K562 (cell line): ENCODE data around the gene ATP5PO. TPM values are rescaled to one million over a fixed set of nuclear protein-coding genes. Genes with fewer than 3 reads are reported as not detected.

Experiments
- CBFB ChIP-seq: sonication (generic); formaldehyde crosslinking; IDR thresholded peaks from 2 replicates; pipeline ENCODE4 v1.4.0; 2020; ENCODE audit warnings: mild to moderate bottlenecking, missing genetic modification reagents
- E2F1 ChIP-seq: sonication (generic); formaldehyde crosslinking; IDR thresholded peaks from 2 replicates; pipeline ENCODE4 v1.8.1; 2023; ENCODE audit warnings: mild to moderate bottlenecking, missing genetic modification reagents, moderate library complexity
- FOXP4 ChIP-seq: sonication (generic); formaldehyde crosslinking; IDR thresholded peaks from 2 replicates; pipeline ENCODE4 v1.8.0; 2022; ENCODE audit warnings: mild to moderate bottlenecking, missing genetic modification reagents, borderline replicate concordance
- GABPB1 ChIP-seq: sonication (generic); formaldehyde crosslinking; IDR thresholded peaks from 2 replicates; pipeline ENCODE4 v1.8.0; 2022; ENCODE audit warnings: mild to moderate bottlenecking, missing genetic modification reagents
- L3MBTL2 ChIP-seq: fragments of 450-650 bp; IDR thresholded peaks from 2 replicates; pipeline ENCODE4 v1.6.1; 2016; ENCODE audit warnings: mild to moderate bottlenecking, moderate library complexity
- MBD2 ChIP-seq: sonication (generic); IDR thresholded peaks from 2 replicates; pipeline ENCODE4 v1.6.1; 2016; ENCODE audit warnings: low read depth, borderline replicate concordance
- MTA1 ChIP-seq: fragments of 450-650 bp; IDR thresholded peaks from 2 replicates; pipeline ENCODE4 v1.6.1; 2017; ENCODE audit warnings: borderline replicate concordance
- NFE2 ChIP-seq: IDR thresholded peaks from 2 replicates; pipeline ENCODE4 v1.6.1; 2014; ENCODE audit warnings: antibody characterized with exemption, low read depth
- NR1H2 ChIP-seq: sonication (generic); formaldehyde crosslinking; IDR thresholded peaks from 2 replicates; pipeline ENCODE4 v1.4.0; 2020; ENCODE audit warnings: mild to moderate bottlenecking, missing genetic modification reagents
- POU5F1 ChIP-seq: fragments of 150-350 bp; IDR thresholded peaks from 2 replicates; pipeline ENCODE4 v1.6.1; 2014; ENCODE audit warnings: borderline replicate concordance, low read length, low read depth, mild to moderate bottlenecking; ENCODE audit not compliant: partially characterized antibody
- SMC3 ChIP-seq: conservative IDR thresholded peaks from 2 replicates; pipeline ENCODE4 v1.6.1; 2011; ENCODE audit warnings: low read depth, low read length, improper control_type of control experiment; ENCODE audit not compliant: insufficient read depth
- TFAM ChIP-seq: fragments of 250-450 bp; sonication (Bioruptor Pico); conservative IDR thresholded peaks from 2 replicates; pipeline ENCODE4 v1.5.0; 2021; ENCODE audit warnings: mild to moderate bottlenecking, moderate library complexity
- USF2 ChIP-seq: sonication (generic); formaldehyde crosslinking; IDR thresholded peaks from 2 replicates; pipeline ENCODE4 v1.5.0; 2020; ENCODE audit warnings: missing genetic modification reagents
- ZBTB43 ChIP-seq: sonication (generic); formaldehyde crosslinking; IDR thresholded peaks from 2 replicates; pipeline ENCODE4 v1.8.0; 2023; ENCODE audit warnings: mild to moderate bottlenecking, missing genetic modification reagents
- ZMIZ1 ChIP-seq, 2 experiments: fragments of 150-350 bp in 1 of 2; IDR thresholded peaks; 2 replicates each; pipeline ENCODE4 v1.6.1; 2012 to 2016; ENCODE audit warnings: low read depth in 2 of 2, low read length in 2 of 2, mild to moderate bottlenecking in 1 of 2, moderate library complexity in 1 of 2
- ZNF316 ChIP-seq: fragments of 450-650 bp; IDR thresholded peaks from 2 replicates; pipeline ENCODE4 v1.6.1; 2016
- ZNF41 ChIP-seq: fragments of 250-450 bp; sonication (Bioruptor Pico); conservative IDR thresholded peaks from 2 replicates; pipeline ENCODE4 v1.4.0; 2020; ENCODE audit warnings: mild to moderate bottlenecking
- ZNF589 ChIP-seq: fragments of 200-800 bp; sonication (Bioruptor generic); IDR thresholded peaks from 2 replicates; pipeline ENCODE4 v1.6.1; 2016; ENCODE audit warnings: low read depth, missing genetic modification characterization, missing compliant biosample characterization
- polyA plus RNA-seq, 8 experiments: library from polyadenylated mRNA; depleted of rRNA in 4 of 8; stranded (reverse) in 5 of 8; unstranded in 3 of 8; fragments of >200 nt; fragmentation: Nextera tagmentation in 2 of 8; fragmentation: Illumina TruSeq in 1 of 8; extraction: Ambion mirVana in 2 of 8; extraction: Trizol in 1 of 8; gene quantifications; 2 replicates each; pipeline versions ENCODE4 v1.2.1 to v1.2.3, GENCODE V29; 2011 to 2014; ENCODE audit warnings: inconsistent platforms in 1 of 8, missing spikeins in 1 of 8
- total RNA-seq, 7 experiments: library from RNA; depleted of rRNA in 6 of 7; stranded (reverse); fragments of >200 nt in 6 of 7; fragmentation: Illumina TruSeq in 2 of 7; extraction: Trizol in 2 of 7; gene quantifications; 2 replicates each; pipeline versions ENCODE4 v1.2.1 to v1.2.3, GENCODE V29; 2011 to 2021; ENCODE audit warnings: low replicate concordance in 1 of 7

ATP5PO gene
- total and polyA plus RNA-seq, 9 of the 15 experiments (the other 6 are each of a cell fraction or from before 2014, with no cell fraction given) = 367 to 2,722 (median 808) TPM

- TF ChIP-seq POU5F1 (peak; percentile 89), L3MBTL2 (peak; percentile 71), USF2 (CRISPR knock-in tag) (no peak), E2F1 (peak; percentile 42; the same call in 1 of the 2 replicates), CBFB (no peak), MBD2 (peak; percentile 91), GABPB1 (CRISPR knock-in tag) (peak; percentile 52), ZNF589 (peak; percentile 68; the same call in 1 of the 2 replicates), NFE2 (0 out of 2 replicates have a peak, but pooled peaks have one; percentile 1), TFAM (CRISPR knock-in tag) (no peak), MTA1 (0 out of 2 replicates have a peak, but pooled peaks have one; percentile 57), ZBTB43 (CRISPR knock-in tag) (0 out of 2 replicates have a peak, but pooled peaks have one; percentile 55), NR1H2 (no peak; the same call in 1 of the 2 replicates), ZNF41 (CRISPR knock-in tag) (no peak), SMC3 (0 out of 2 replicates have a peak, but pooled peaks have one; percentile 4), ZNF316 (no peak), FOXP4 (CRISPR knock-in tag) (peak; percentile 16; the same call in 1 of the 2 replicates), ZMIZ1 (IDR thresholded peaks at IDR 0.05; ENCODE audit: low read depth in 2 of 2, low read length in 2 of 2) (peak in 1 of 2 experiments; percentile 60; a peak in 1 of 4 replicates)
Measured at GRCh38 chr21:33915368-33916199, at the start of gene ATP5PO (continued).
